Endothelial cell of umbilical vein (primary cell): ENCODE measurements around the gene SCAF1. TPM values are rescaled to one million over a fixed set of nuclear protein-coding genes. Genes with fewer than 3 reads are reported as not detected.

Experiments used
- BruUV-seq: library from RNA; stranded (reverse); fragments of 400-500 nt; replicated peaks from 2 replicates; lab custom pipeline; 2021; lab: Mats Ljungman, UMichigan
- CTCF ChIA-PET: fragments of 300-600, 350-600 bp; sonication (Branson Sonifier 250); formaldehyde crosslinking; loops from one replicate; lab custom pipeline; 2021; ENCODE audit warnings: antibody characterized with exemption, inconsistent platforms; lab: Charles Lee
- POLR2A ChIA-PET: fragments of 300-600, 350-600 bp; sonication (Branson Sonifier 250); formaldehyde crosslinking; loops from one replicate; lab custom pipeline; 2021; ENCODE audit warnings: antibody characterized with exemption, inconsistent platforms; lab: Charles Lee
- DNase-seq: peaks from one replicate; pipeline ENCODE4 v3.0.0-alpha.2; 2011; ENCODE audit warnings: low read depth, low spot score
- FAIRE-seq: peaks from 2 replicates; lab custom pipeline; 2011; peaks lifted over from hg19 to GRCh38; lab: Jason Lieb, UNC
- H2AFZ ChIP-seq: 2 replicates; pipeline ENCODE4 v1.6.0; 2012; ENCODE audit warnings: low read depth, low read length, control low read depth, inconsistent platforms
- H3K27ac ChIP-seq: 2 replicates; pipeline ENCODE4 v1.5.1; 2011; ENCODE audit warnings: low read depth, mild to moderate bottlenecking, control low read depth, low read length, moderate library complexity; ENCODE audit not compliant: insufficient read depth
- H3K27me3 ChIP-seq, 2 experiments: 2 replicates each; pipeline versions ENCODE4 v1.6.0 to v1.6.1; 2011; ENCODE audit warnings: low read length in 2 of 2, mixed read lengths in 1 of 2; ENCODE audit not compliant: control insufficient read depth in 2 of 2, insufficient read depth in 2 of 2
- H3K36me3 ChIP-seq, 2 experiments: 2 replicates in 1 of 2; 3 replicates in 1 of 2; pipeline ENCODE4 v1.5.1; 2011; ENCODE audit warnings: low read length in 2 of 2, mild to moderate bottlenecking in 1 of 2, moderate library complexity in 1 of 2; ENCODE audit not compliant: control insufficient read depth in 2 of 2, insufficient read depth in 2 of 2; ENCODE audit errors: extremely low read depth in 1 of 2
- H3K4me1 ChIP-seq: 3 replicates; pipeline ENCODE4 v1.5.1; 2011; ENCODE audit warnings: mild to moderate bottlenecking, low read length; ENCODE audit not compliant: control insufficient read depth, insufficient read depth; ENCODE audit errors: extremely low read depth
- H3K4me2 ChIP-seq: 2 replicates; pipeline ENCODE4 v1.6.1; 2011; ENCODE audit warnings: low read length, control low read depth, mixed read lengths; ENCODE audit not compliant: insufficient read depth
- H3K4me3 ChIP-seq, 3 experiments: fragments of 200-600 bp in 1 of 3; sonication (generic), shearing (Covaris generic) in 1 of 3; replicated peaks in 1 of 3; 2 replicates each; pipeline ENCODE4 v1.5.1; 2011 to 2016; ENCODE audit warnings: control low read depth in 3 of 3, low read length in 3 of 3, mild to moderate bottlenecking in 2 of 3, inconsistent platforms in 1 of 3, low read depth in 1 of 3, moderate library complexity in 1 of 3; ENCODE audit not compliant: insufficient read depth in 1 of 3
- H3K79me2 ChIP-seq: 2 replicates; pipeline ENCODE4 v1.6.0; 2012; ENCODE audit warnings: low read length, inconsistent platforms; ENCODE audit not compliant: control insufficient read depth, insufficient read depth
- H3K9ac ChIP-seq: replicated peaks from 2 replicates; pipeline ENCODE3; 2011; ENCODE audit warnings: low read length, control low read depth; ENCODE audit not compliant: insufficient read depth; ENCODE audit errors: extremely low read depth
- H3K9me1 ChIP-seq: replicated peaks from 3 replicates; pipeline ENCODE4 v1.6.0; 2011; ENCODE audit warnings: mild to moderate bottlenecking, low read length; ENCODE audit not compliant: control insufficient read depth, insufficient read depth; ENCODE audit errors: extremely low read depth
- H3K9me3 ChIP-seq: replicated peaks from 2 replicates; pipeline ENCODE4 v1.5.1; 2012; ENCODE audit warnings: low read length, inconsistent platforms; ENCODE audit not compliant: control insufficient read depth, insufficient read depth
- H4K20me1 ChIP-seq: replicated peaks from 2 replicates; pipeline ENCODE3; 2011; ENCODE audit warnings: mild to moderate bottlenecking, low read length; ENCODE audit not compliant: control insufficient read depth, insufficient read depth; ENCODE audit errors: extremely low read depth
- EZH2 ChIP-seq: IDR thresholded peaks from 2 replicates; pipeline ENCODE4 v1.6.1; 2012; ENCODE audit warnings: borderline replicate concordance, low read depth, mild to moderate bottlenecking, moderate library complexity, low read length, inconsistent platforms; ENCODE audit not compliant: severe bottlenecking
- FOS ChIP-seq: IDR thresholded peaks from 2 replicates; pipeline ENCODE4 v1.6.1; 2011; ENCODE audit warnings: mild to moderate bottlenecking, low read length, moderate library complexity, borderline replicate concordance; ENCODE audit not compliant: insufficient read depth
- GATA2 ChIP-seq: IDR thresholded peaks from 2 replicates; pipeline ENCODE4 v1.7.0; 2011; ENCODE audit warnings: low read depth, mild to moderate bottlenecking, moderate library complexity, mixed read lengths, low read length; ENCODE audit not compliant: insufficient read length, insufficient read depth
- JUN ChIP-seq: IDR thresholded peaks from 2 replicates; pipeline ENCODE4 v1.6.1; 2011; ENCODE audit warnings: borderline replicate concordance, low read depth; ENCODE audit not compliant: insufficient read length, insufficient read depth
- MYC ChIP-seq: IDR thresholded peaks from one replicate; pipeline ENCODE4 v1.6.1; 2011; ENCODE audit warnings: mild to moderate bottlenecking, low read depth, low read length
- POLR2A ChIP-seq: IDR thresholded peaks from 2 replicates; pipeline ENCODE4 v1.6.1; 2012; ENCODE audit warnings: low read depth, mild to moderate bottlenecking, control low read depth, low read length
- POLR2AphosphoS5 ChIP-seq: IDR thresholded peaks from 2 replicates; pipeline ENCODE4 v1.6.1; 2012; ENCODE audit warnings: low read depth, mild to moderate bottlenecking, control low read depth, low read length, moderate library complexity; ENCODE audit not compliant: insufficient read depth
- dilution Hi-C: fragments of 300-500 bp; cut with MboI; formaldehyde crosslinking; loops from one replicate; pipeline ENCODE4 v1.15.0; 2019; ENCODE audit warnings: low sequenced_read_pairs; ENCODE audit not compliant: extremely low pct_ligation_motif_present
- intact Hi-C: fragments of 100-400 bp; cut with micrococcal nuclease; formaldehyde crosslinking; loops from one replicate; pipeline ENCODE4 v1.10.0; 2022
- polyA plus RNA-seq, 4 experiments: library from polyadenylated mRNA; depleted of rRNA in 3 of 4; stranded (reverse) in 3 of 4; unstranded in 1 of 4; fragments of >200 nt; gene quantifications; 2 replicates each; pipeline versions ENCODE4 v1.2.1 to v1.2.3, GENCODE V29; 2011 to 2012; ENCODE audit warnings: missing spikeins in 1 of 4
- total RNA-seq: library from RNA; stranded (reverse); gene quantifications from 2 replicates; pipeline ENCODE4 v1.2.3, GENCODE V29; 2021
- TF ChIP-seq, protein P1 (sequence below): IDR thresholded peaks from 2 replicates; pipeline ENCODE4 v1.6.1; 2011; ENCODE audit not compliant: insufficient read depth, insufficient read length
- TF ChIP-seq, protein P2 (sequence below), 2 donors: IDR thresholded peaks; 1 replicate in 1 of 2; 2 replicates in 1 of 2; pipeline ENCODE4 v1.5.1; 2011; ENCODE audit warnings: low read length in 2 of 2, mild to moderate bottlenecking in 2 of 2, moderate library complexity in 2 of 2, control low read depth in 1 of 2, inconsistent platforms in 1 of 2, low read depth in 1 of 2; ENCODE audit not compliant: insufficient read depth in 1 of 2; ENCODE audit errors: extremely low read depth in 1 of 2

SCAF1 gene
- total and polyA plus RNA-seq, 2 donors (not counting 3 experiments of a cell fraction or from before 2014, with no cell fraction given), result 13.3 to 75.8 TPM

DNA sequence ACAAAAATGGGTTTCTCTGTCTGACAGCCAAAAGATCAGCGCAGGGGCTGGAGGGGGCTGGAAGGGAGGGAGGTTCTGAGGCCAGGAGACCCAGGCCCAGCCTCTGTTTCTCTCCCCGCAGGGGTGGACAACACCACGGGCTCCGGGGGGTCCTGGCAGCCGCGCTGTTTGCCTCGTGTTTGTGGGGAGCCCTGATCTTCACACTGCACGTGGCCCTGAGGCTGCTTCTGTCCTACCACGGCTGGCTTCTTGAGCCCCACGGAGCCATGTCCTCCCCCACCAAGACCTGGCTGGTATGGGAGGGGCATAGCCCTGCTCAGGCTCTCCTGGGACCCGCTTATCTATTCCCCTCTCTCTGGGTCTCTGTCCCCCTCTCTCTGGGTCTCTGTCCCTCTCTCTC lies 58.6 kb downstream of the SCAF1 start:
- Histone ChIP-seq H4K20me1 (no peaks in the 10 kb centered on the region), H3K4me1 (no peaks in the 10 kb centered on the region), H3K4me2 (no peak overlapping the region), H3K9me1 (no peaks in the 10 kb centered on the region), H3K4me3 (no peak overlapping the region), H3K79me2 (no peaks in the 10 kb centered on the region), H3K27ac (no peak overlapping the region), H3K9ac (no peak overlapping the region), H3K9me3 (no peaks in the 10 kb centered on the region), H3K27me3 (no peaks in the 10 kb centered on the region), H3K36me3 (peaks cover 0 to 9% of the 10 kb centered on the region in 2 experiments), H2AFZ (no peak overlapping the region)
- POLR2A ChIA-PET, result no interaction called here
- CTCF ChIA-PET, result no interaction called here
- intact Hi-C loops (no loop called here), dilution Hi-C loops (no loop called here)
- TF ChIP-seq FOS (no peak), GATA2 (no peak), EZH2 (no peak), MYC (no peak), POLR2AphosphoS5 (no peak), JUN (no peak), POLR2A (no peak)
- TF ChIP-seq, protein P1, sequence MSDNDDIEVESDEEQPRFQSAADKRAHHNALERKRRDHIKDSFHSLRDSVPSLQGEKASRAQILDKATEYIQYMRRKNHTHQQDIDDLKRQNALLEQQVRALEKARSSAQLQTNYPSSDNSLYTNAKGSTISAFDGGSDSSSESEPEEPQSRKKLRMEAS, result no peak
- TF ChIP-seq, protein P2, sequence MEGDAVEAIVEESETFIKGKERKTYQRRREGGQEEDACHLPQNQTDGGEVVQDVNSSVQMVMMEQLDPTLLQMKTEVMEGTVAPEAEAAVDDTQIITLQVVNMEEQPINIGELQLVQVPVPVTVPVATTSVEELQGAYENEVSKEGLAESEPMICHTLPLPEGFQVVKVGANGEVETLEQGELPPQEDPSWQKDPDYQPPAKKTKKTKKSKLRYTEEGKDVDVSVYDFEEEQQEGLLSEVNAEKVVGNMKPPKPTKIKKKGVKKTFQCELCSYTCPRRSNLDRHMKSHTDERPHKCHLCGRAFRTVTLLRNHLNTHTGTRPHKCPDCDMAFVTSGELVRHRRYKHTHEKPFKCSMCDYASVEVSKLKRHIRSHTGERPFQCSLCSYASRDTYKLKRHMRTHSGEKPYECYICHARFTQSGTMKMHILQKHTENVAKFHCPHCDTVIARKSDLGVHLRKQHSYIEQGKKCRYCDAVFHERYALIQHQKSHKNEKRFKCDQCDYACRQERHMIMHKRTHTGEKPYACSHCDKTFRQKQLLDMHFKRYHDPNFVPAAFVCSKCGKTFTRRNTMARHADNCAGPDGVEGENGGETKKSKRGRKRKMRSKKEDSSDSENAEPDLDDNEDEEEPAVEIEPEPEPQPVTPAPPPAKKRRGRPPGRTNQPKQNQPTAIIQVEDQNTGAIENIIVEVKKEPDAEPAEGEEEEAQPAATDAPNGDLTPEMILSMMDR (IDR thresholded peaks at IDR 0.05; ENCODE audit: extremely low read depth in 1 of 2, insufficient read depth in 1 of 2, low read depth in 1 of 2, low read length in 2 of 2), result no peak
- BruUV-seq, result no TSS peak
- DNase-seq (no peak), FAIRE-seq (no peak)
